Hematopoietic multipotent progenitor cell treated with erythropoietin and hydrocortisone succinate and interleukin-3 and kit ligand, for 17 days (in vitro differentiated cells): ENCODE results near the gene EXT2.

Experiments used
- DNase-seq: peaks from one replicate; pipeline ENCODE4 v3.0.0-alpha.2; 2015; ENCODE audit warnings: low spot score

Gene EXT2

DNA sequence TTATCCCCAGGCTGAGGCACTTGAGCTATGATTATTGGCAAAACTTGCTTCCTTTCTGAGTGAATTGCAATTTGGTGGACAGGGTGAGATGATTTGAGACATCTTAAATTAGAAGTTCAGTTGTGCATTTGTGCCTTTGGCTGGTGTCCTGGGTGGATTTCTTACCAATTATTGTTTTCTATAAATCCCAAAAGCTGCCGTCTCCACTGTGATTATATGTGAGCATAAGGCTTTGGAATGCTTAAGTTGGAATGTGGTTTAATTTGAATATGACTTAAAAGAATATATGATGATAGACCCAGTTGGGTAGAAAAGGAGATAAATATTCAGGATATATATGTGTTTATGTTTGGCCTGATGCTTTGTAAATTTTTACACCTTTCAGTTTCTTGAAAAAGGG is 70.0 kb downstream of the EXT2 start:
- DNase-seq = no peak

DNA sequence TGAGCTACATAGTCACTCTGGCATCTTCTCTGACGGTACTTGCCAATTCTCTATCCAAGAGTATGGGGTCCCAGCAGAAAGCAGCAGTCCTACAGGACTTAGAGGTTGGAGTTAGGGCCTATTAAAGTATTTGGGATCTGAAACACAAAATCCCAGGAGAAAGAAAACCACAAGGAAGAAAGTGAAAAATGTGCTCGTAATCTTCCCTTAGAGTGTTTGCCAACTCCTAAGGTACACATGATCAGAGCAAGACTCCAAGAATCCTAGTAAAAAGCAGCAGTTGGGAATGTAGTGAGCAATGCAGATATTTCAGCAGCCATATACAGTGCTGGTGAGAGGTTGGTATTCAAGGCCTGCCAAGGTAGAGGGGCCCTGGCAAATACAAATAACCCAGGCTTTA is 71.6 kb downstream of the EXT2 start:
- no peak for DNase-seq

DNA sequence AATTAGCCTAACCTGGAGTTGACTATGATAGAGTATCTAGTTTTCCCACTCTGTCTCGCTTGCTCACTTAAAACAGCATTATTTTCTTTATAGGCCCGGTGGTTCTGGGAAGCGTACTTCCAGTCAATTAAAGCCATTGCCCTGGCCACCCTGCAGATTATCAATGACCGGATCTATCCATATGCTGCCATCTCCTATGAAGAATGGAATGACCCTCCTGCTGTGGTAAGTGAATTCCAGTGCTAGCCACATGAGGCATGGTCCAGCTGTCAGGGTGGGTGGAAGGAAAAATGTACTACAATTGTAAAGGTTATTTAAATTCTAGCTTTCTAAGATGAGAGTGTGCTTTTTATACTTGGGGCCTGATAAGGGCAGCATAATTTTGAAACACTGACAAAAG is 76.0 kb downstream of the EXT2 start:
- no peak for DNase-seq

DNA sequence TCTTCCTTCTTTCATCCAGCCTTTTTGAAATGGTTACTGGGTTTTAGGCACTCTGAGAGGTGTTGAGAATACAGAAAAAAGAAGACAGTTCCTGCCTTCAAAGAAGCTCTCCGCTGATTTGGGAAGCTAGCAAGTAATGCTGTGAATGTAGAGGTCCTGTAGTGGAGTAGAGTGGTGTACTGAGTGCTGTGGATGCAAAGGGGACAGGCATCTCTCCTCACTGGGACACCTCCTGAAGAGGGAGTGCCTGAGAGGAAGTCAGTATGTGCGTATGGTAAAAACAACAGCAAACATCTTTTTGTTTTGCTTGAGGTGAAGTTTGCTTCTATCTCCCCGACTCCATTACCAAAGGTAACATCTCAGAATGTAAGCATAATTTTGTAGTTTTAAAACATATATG is 77.5 kb downstream of the EXT2 start:
- no peak for DNase-seq

DNA sequence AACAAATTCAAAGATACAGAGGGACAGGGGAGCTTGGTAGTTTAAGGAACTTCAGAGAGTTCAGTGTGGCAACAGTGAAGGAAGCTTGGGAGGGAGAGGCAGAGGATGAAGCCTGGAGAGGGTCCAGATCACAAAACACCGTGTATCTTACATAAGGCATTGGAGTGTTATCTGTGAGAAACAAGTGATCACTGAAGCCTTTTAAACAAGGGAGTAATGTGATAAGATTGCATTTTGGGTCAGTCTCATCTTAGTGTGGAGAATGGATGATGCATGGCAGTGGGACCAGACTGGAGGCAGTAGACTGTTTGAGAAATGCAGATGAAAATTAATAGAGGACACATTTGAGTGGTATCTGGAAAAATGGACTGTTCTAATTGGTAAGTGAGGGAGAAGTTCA is 79.4 kb downstream of the EXT2 start:
- no peak for DNase-seq

DNA sequence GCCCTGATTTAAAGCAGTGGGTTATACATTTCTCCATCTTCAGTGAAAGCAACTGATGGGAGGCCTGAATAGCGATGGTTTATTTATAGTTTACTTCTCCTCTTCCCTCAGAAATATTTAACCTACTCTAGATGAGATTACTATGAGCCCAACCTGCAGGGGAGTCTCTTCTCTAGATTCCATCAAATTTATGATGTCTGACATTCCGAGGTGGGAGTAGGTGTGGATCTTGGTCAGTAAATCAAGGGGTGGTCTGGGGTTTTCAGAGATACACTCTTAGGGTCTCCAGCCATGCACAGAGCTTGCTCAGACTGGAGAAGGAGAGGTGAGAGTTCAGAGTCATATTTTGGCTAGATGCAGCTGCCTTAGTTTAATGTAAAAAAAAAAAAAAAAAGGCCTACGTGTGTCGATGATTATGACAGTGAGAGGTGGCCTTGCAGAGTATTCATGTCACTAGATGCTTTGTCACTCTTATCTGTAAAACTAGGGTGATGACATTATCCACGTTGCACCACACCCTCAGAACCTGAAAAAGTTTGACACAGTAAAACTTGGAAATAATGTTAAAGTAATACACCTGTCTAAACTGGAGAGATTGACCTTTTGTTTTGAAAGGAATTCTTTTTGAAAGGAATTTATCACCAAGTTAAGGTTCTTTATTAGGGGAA is 81.2 kb downstream of the EXT2 start:
- DNase-seq = no peak

DNA sequence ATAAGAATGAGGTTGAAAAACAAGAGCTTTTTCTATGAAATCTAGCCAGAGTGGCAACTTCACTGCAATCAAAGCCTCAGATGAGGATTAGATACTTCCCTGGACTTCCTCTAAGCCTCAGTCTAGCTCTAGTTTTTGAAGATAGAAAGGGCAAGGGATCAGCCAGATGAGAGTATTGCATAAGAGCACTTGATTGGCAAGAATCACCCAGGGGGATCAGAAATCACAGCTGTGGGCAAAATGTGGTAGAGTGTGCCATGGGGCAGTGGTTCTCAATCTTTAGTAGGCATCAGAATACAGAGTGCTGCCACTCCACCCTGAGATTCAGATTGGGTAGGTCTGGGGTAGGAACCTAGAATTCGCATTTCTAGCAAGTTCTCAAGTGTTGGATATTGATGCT is 82.4 kb downstream of the EXT2 start:
- DNase-seq = no peak

DNA sequence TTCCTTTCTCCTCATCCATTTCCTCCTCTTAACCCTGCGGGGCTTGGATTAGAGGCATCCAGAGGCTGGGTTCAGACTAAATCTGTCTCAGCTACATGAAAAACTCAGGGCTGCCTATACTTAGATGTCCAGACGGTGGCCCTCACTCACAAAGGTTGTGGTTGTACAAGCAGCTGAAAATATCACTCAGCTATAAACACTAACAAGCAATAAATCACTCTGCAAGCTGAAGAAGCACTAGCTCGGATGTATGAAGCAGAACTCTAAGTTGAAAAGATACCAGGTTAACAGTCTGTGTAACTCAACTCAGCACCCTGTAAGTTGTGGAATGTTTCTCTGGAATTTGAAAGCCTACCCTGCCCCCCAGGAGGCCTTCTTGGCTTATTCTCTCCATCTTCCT is 82.9 kb downstream of the EXT2 start:
- no peak for DNase-seq

DNA sequence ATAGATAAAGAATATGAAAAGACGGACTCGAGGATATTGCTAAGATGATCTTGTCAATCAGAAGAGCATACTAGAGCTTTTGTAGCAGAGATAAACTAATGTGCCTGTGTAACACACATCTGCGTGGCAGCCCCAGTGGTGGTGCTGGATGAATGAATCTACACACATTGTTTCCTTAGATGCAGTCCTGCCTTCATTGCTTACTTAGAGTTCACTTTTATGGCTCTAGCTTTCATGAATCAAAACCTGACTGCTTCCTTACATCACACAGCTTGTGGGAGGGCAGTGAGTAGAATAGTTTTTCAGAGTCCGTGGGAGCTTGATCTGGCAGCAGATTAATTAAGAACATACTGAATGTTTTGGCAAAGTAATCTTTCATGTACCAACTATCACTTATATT is 83.7 kb downstream of the EXT2 start:
- DNase-seq = no peak

DNA sequence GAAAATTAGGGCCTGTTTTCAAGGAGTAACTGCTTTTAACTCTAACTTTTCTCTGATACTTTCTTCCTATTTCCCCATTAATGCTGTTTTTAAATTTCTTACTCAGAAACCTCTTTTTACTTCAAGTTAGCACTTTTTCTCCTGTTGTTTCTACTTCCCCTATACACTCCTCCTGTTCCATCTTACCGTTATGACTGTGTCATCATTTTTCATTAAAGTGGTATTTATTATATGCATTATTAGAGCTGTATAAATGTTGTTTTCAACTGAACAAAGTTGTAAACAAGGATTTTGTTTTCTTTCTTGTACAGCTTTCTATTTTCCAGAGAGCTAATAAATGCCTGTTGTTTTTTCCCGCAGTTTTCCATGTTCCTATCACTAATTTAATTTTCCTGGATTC is 84.6 kb downstream of the EXT2 start:
- DNase-seq = no peak

DNA sequence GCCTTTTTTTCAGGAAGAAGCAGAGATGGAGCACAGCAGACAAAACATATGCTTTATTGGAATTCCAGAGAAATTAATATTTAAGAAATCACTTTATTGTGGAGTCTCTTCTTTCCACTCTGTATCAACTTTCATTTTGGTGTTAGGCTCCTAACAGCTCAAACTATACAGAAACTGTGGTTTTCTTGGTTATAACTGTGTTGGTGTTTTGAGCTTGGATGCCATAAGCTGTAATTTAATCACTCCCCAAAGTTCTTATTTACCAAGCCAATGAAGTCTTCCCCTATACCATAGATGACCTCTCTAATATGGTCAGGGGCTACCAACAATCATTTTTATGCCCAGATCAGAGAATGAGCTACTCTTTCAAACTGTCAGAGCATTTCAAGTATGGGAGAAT is 90.0 kb downstream of the EXT2 start:
- no peak for DNase-seq

DNA sequence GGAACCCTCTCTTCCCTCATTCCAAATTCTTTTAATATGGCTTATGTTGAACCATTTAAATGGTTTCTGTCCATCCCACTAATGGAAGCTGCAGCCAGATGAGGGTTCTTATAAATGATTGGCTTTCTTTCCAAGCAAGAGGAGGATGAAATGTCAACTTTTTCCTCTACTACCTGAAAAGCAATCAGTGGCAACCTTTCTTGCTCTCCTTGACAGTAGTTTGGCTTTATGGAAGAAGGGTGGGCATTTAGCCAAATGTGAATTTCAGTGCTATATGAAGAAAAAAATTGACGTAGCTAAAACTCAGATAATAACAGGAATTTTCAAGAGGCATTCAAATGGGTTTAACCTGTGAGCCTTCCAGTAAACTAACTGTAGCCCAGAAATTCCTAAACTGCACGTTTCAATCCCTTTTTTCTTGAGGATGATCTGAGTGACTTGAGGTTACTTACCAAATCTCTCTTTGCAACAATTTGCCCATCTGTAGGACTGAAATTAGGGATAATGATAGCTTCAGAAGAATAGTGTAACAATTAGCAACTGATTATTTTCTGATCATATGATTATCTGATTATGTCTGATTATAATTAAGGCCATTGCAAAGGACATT is 90.9 kb downstream of the EXT2 start:
- no peak for DNase-seq

DNA sequence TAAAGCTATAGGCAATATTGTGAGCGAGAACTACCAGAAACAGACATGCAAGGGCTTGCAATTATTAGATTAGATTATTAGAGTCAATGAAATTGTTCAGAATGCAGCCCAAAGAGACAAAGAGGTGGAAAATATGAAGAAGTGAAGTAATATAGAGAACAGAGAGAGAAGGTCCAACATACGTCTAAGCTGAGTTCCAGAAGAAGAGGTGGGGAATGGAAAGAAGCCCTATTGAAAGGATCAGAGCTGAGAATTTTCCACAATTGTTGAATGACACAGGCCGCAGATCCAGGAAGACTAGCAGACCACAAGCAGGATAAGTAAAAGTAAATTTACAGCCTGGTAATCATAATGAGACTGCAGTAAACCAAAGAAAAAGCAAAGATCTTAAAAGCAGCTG is 93.2 kb downstream of the EXT2 start:
- DNase-seq = no peak

DNA sequence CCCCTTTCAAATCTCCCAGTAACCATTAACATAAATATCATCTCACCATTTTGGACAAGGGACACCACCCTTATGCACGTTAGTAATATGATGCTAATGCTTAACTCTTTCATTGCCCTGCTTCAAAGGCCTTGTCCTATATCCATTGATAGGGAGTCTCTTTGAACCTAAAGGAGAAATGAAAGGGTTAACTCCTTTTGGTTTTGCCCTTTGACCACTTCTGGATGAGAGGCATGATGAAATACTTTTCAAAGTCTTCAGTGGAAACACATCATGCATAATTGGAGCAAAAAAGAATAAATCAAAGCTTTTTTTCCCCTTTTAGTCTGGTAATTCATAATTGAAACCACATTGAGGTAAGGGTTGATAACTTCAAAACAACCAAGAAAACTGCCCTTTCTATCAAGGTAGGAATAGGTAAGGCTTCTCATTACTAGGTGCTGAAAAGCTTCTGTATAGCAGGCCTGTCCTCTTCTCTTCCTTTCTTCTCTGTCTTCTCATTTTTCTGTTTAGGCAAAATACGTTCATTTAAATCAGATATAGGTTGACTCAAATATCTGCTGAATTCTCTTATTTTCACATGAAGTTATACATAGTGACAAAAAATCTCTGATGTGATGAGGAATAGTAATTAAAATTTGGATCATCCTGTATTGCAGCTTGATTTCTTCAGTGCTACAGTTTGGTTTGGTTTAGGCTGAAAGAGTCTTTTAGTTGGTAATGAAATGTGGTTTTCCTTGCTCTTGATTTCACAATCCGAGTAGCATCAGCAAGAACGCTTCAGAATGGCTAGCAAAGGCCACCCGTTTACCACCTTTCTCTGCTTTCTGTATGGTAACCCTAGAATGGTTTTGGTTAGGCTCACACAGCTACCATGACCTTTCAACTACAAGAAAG is 94.8 kb downstream of the EXT2 start:
- DNase-seq = no peak

DNA sequence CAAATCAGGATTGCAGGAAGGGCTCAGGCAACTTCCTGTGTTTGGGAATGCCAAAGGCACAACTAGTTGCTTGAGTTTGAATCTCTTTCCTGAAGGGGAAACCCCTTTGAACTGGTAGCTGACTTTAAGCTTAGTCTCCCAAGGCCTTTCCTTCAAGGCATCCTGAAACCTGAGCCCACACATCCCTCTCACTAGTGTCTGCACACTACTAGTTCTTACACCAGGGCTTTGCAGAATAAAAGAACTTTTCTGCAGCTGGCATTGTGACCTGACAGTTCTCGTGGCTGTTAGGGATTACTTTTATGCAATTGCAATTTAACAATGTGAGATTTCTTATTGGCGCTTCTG is 95.4 kb downstream of the EXT2 start:
- DNase-seq = no peak

DNA sequence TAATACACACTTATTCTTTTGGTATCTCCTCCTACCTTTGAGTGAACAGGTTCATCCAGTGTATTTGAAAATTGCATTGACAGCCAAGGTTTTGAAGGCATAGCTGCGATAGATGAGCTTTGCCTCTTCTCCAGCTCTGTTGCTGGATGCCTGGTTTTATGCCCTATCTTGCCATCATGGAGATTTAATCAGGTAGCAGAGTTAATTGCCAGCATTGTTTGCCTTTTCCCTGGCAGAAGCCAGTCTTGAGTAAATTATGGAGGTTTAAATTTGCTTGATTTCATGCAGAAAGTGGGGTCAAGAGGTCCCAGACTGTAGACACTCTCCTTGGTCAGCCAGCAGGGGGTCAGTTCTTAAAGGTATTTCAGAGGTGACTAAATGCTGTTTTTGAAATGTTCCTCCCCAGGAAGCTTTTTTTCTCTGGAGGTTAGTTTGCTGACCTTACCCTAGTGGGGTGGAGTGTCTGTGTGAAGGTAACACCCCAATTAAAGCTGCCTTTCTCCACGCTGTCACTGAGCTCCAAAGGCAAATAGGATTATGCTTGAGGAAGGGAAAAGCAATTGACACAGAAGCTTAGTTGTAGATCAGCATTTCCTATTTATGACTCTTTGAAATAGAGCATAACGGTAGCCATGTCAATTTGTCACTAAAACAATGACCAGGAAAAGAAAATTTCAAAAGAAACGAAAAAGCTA is 96.0 kb downstream of the EXT2 start:
- no peak for DNase-seq

DNA sequence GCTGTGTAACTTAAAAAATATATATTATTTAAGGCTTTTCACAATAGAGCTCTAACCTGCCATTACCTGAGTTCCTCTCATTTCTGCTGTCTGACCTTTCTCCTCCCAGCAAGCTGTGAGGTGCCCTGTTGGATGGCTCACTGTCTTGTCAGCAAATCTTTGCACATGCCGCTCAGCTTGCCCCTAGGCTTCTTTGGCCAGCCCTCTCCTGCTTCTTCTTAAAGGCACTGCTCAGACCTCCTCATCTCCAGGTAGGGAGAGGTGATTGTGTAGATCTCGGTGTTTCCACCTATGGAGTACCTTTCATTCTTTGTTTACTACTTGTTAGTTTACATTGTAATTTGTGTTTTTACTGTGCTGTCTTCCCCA is 96.5 kb downstream of the EXT2 start:
- no peak for DNase-seq

DNA sequence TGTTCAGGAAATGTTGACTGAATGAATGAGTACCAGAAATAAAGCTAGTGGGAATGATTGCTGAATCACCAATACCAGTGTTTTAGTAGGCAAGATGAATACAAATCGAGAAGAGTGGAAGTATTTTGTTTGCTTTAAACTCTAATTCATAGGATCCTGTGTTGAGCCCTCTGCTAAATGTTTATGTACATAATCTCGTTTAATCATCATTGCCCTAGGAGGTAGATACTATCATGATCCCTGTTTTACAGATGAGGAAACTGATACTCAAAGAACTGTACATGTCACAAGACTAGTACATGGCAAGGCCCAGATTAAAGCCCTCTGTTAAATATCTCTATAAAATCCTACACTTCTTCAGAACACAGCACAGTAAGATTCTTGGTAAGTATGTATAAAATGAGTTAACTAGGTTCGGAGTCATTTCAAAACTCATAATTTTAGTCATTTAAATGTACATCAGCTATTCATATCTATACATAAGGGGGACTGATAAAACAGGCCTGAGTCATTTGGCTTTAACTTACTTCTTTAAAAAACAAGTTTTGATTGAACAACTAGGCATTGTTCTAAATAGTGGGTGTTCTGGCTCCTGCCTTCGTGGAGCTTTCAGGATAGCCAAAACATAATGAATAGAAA is 97.1 kb downstream of the EXT2 start:
- DNase-seq = no peak

DNA sequence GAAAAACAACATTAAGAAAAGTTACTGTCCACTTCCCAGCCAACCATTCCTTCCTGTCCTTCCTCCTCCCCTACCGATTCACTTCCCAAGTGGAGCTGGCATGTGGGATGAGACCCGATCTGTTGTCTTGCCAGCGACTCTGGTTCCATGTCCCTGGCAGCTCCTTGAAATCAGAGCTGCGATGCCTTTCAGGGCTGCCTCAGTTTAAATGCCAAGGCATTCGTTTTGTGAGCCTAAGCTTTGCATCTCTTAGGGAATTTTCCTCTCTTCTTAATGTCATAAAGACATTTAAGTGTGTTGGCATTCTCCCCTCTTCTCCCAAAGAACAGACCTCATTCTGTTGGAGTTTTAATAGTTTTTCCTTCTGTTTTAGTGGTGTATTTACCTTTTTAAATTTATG is 98.4 kb downstream of the EXT2 start:
- no peak for DNase-seq

DNA sequence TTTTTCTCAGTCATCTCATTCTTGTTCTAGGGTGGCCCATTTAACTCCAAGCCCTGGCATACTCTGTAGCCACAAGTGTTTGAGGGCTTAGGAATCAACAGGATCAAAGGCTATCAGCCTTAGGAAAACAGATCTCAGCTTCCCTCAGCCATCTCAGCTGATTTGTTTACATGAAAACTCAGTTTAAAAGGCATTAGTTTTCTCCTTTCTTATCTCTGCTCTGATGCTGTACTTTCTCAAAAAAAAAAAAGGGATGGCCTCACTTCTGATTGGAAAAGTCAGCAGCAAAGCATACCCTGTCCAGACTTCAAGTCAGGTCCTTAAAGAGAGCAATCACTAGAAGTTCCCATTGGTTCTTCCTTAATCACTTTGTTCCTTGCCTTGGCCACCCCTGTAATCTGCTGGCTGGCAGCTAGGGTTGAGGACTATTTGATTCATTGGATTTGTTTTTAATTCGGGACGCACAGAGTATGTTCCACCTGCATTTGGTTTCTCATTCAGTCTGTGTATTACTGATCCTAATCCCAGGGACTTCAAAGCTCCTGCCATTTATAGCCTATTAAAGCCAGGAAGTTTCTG is 102.8 kb downstream of the EXT2 start:
- DNase-seq = no peak

DNA sequence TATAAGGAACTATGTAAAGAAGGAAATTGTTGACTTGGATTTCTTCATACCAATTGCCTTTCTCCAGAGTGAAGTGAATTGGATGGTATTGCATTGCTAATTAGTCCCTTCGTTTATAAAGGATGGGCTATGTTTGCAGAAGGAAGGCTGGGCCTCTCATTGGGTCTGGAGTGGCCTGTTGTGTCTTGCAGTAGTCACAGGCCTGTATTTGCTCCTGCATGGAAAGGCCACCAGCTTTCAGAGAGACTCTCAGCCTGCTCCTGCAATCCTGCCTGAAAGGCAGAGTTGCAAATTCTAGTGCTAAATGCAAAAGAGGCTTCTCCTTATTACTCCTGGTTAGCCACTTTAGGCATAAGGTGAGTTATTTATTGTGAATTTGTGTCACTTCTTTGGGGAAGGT is 103.8 kb downstream of the EXT2 start:
- no peak for DNase-seq

DNA sequence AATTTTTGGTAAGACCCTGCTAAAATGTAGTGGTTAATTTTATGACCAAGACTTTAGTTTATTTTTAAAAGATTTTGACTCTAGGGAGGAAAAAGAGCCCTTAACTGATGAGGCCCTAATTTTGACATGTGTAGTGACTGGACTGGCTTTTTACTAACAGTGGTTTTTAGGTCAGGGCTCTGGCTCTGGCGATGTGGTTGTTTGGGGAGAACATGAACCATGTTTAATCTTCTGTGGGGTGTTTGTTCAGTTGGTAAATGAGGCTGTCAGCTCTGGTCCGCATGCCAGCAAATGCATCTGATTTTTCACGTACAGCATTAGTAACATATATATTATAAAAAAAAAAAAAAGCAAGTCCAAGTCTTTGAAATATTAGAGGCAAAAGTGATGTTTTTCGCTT is 104.3 kb downstream of the EXT2 start:
- DNase-seq = no peak
